ENCODE results near the gene ARHGAP35.

The ARHGAP35 gene

DNA sequence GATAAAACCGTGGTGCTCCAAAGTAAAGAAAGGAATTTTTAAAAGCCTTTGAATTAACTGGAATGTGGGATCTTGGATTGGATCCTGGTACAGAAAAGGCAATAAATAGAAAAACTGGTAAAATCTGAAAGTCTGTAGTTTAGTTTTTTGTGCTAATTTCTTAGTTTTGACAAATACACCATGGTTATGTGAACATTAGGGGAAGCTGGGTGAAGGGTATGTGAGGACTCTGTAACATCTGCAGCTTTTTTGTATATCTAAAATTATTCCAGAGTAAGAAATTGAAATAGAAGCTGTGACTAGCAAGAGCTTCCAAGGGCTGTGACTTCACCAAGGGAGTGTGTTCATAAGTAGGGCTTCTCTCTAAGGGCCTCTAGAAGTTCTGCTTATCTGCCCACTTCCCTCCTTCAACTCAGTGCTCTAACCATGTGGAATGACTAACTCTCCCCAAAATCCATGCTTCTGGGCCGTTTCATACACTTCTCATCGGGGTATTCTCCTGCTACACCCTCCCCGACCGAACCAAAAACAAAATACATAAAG lies 26.5 kb downstream of the ARHGAP35 start:
- no peak overlapping the region for H3K4me3 ChIP-seq (ENCODE audit: severe bottlenecking)
- H3K4me1 ChIP-seq (ENCODE audit: insufficient read depth, poor library complexity, severe bottlenecking) = peaks cover 32% of the 10 kb centered on the region
- H3K27me3 ChIP-seq (ENCODE audit: insufficient read depth, poor library complexity, severe bottlenecking) = no peaks in the 10 kb centered on the region
- H3K27ac ChIP-seq (ENCODE audit: poor library complexity, severe bottlenecking) = peak overlapping the region; percentile 41
- peaks cover 2% of the 10 kb centered on the region for H3K9me3 ChIP-seq (ENCODE audit: severe bottlenecking)
- DNase-seq (ENCODE audit: low spot score) (no peak), ATAC-seq (ENCODE audit: low read depth) (no peak)
- TF ChIP-seq, protein P1, sequence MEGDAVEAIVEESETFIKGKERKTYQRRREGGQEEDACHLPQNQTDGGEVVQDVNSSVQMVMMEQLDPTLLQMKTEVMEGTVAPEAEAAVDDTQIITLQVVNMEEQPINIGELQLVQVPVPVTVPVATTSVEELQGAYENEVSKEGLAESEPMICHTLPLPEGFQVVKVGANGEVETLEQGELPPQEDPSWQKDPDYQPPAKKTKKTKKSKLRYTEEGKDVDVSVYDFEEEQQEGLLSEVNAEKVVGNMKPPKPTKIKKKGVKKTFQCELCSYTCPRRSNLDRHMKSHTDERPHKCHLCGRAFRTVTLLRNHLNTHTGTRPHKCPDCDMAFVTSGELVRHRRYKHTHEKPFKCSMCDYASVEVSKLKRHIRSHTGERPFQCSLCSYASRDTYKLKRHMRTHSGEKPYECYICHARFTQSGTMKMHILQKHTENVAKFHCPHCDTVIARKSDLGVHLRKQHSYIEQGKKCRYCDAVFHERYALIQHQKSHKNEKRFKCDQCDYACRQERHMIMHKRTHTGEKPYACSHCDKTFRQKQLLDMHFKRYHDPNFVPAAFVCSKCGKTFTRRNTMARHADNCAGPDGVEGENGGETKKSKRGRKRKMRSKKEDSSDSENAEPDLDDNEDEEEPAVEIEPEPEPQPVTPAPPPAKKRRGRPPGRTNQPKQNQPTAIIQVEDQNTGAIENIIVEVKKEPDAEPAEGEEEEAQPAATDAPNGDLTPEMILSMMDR (IDR thresholded peaks at IDR 0.05; ENCODE audit: poor library complexity, severe bottlenecking) = no peak
- H3K36me3 ChIP-seq (ENCODE audit: low read depth) = no peaks in the 10 kb centered on the region

DNA sequence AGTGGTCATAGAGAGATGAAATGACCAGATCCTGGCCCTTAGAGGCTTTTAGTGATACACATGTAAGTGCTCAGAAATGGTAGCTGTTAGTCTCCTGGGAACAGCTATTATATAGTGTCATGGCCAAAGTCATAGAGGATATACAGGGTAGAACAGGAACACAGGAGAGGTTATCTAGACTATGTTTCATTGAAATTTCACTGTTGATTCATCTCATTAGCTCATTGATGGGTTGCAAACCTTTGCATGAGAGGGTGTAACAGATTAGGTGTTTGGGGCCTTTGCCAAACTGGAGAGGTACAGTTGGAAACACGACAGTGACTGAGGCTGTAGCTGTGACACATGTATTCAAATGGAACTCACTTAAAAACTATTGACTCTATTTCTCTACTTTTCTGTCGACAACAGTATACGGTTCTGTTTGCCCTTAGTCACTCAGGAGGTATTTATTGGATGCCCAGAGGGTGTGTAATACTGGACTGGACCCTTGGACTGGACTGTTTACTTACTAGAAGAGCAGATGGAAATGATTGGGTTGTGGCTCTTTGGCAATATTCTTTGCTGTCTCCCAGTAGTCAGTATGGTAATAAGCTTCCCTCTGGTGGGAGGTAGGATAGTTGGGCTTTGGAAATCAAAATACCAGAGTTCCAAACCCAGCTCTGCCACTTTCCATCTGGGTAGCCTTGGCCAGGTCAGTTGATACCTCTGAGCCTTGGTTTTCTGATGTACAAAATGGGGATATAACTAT lies 29.8 kb downstream of the ARHGAP35 start:
- no peaks in the 10 kb centered on the region for H3K36me3 ChIP-seq (ENCODE audit: low read depth)
- H3K4me1 ChIP-seq (ENCODE audit: insufficient read depth, poor library complexity, severe bottlenecking) = peaks cover 47% of the 10 kb centered on the region
- H3K27me3 ChIP-seq (ENCODE audit: insufficient read depth, poor library complexity, severe bottlenecking) = no peaks in the 10 kb centered on the region
- DNase-seq (ENCODE audit: low spot score) (no peak), ATAC-seq (ENCODE audit: low read depth) (peak; percentile 92)
- peak overlapping the region; percentile 54 for H3K27ac ChIP-seq (ENCODE audit: poor library complexity, severe bottlenecking)
- peaks cover 2% of the 10 kb centered on the region for H3K9me3 ChIP-seq (ENCODE audit: severe bottlenecking)
- TF ChIP-seq, protein P1 (IDR thresholded peaks at IDR 0.05; ENCODE audit: poor library complexity, severe bottlenecking) = peak; percentile 13
- H3K4me3 ChIP-seq (ENCODE audit: severe bottlenecking) = no peak overlapping the region

DNA sequence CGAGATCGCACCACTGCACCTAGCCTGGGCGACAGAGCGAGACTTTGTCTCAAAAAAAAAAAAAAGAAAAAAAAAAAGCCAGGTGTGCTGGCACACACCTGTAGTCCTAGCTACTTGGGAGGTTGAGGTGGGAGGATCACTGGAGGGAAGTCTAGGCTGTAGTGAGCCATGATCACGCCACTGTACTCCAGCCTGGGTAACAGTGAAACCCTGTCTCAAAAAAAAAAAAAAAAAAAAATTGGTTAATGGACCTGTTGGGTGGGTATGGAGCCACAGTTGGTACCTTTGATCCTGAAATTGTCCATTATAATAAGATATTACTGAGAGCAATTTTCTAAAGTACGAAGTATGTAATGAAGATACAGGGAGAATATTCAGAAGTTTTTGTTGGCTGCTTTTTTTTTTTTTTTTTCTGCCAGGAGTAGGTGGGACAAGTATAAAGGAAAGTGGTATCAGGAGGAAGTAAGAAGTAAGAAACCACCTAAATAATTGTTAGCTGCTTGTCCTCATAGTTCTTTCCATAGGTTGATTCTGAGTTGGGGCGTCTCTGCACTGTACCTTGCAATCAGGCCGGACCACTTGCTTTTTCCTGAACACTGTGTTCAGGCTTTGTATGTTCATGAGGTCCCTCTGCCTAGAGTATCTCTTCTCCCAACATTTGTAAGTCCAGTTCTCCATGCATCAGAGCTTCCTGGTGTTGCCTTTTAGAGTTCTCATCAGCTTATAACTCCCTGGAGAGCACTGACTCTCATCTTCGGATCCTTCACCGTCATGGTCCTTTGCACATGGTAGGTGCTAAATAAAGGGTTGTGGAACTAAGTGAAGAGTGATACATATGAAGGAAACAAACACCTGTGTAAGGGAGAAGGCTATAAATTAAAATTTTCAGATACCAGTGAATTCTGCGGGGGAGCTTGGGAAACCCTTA lies 31.7 kb downstream of the ARHGAP35 start:
- Histone ChIP-seq H3K4me1 (ENCODE audit: insufficient read depth, poor library complexity, severe bottlenecking) (peaks cover 34% of the 10 kb centered on the region), H3K9me3 (ENCODE audit: severe bottlenecking) (no peaks in the 10 kb centered on the region), H3K27me3 (ENCODE audit: insufficient read depth, poor library complexity, severe bottlenecking) (no peaks in the 10 kb centered on the region), H3K4me3 (ENCODE audit: severe bottlenecking) (no peak overlapping the region), H3K36me3 (ENCODE audit: low read depth) (no peaks in the 10 kb centered on the region), H3K27ac (ENCODE audit: poor library complexity, severe bottlenecking) (no peak overlapping the region)
- ATAC-seq (ENCODE audit: low read depth) = no peak
- DNase-seq (ENCODE audit: low spot score) = no peak
- TF ChIP-seq, protein P1 (IDR thresholded peaks at IDR 0.05; ENCODE audit: poor library complexity, severe bottlenecking) = no peak

DNA sequence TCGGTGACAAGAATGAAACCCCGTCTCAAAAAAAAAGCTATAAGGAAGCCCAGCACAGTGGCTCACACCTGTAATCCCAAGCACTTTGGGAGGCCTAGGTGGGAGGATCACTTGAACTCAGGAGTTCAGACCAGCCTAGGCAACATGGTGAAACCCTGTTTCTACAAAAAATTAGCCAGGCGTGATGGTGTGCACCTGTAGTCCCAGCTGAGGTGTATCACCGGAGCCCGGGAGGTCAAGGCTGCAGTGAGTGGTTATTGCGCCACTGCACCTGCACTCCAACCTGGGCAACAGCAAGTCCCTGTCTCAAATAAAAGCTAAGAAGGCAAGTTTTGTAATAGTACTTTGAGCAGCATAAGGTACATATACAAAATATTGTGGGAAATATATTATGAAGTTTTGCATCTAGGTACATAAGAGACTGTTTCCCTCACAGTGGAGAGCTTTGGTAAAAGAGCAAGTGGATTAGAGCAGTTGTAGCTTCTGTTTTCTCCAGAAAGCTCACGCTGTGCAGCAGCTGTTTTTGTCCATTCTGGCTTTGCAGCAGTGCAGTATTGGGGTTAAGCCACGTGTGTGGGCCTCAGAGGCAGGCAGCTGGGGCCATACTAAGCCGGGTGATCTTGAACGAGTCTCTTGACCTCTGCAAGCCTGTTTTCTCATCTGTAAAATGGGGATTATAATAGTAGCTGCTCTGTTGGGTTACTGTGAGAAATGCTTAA lies 35.4 kb downstream of the ARHGAP35 start:
- no peaks in the 10 kb centered on the region for H3K36me3 ChIP-seq (ENCODE audit: low read depth)
- H3K4me3 ChIP-seq (ENCODE audit: severe bottlenecking) = no peak overlapping the region
- no peak for DNase-seq (ENCODE audit: low spot score)
- no peak overlapping the region for H3K27ac ChIP-seq (ENCODE audit: poor library complexity, severe bottlenecking)
- H3K9me3 ChIP-seq (ENCODE audit: severe bottlenecking) = no peaks in the 10 kb centered on the region
- H3K4me1 ChIP-seq (ENCODE audit: insufficient read depth, poor library complexity, severe bottlenecking) = peaks cover 36% of the 10 kb centered on the region
- TF ChIP-seq, protein P1 (IDR thresholded peaks at IDR 0.05; ENCODE audit: poor library complexity, severe bottlenecking) = no peak
- H3K27me3 ChIP-seq (ENCODE audit: insufficient read depth, poor library complexity, severe bottlenecking) = no peaks in the 10 kb centered on the region
- no peak for ATAC-seq (ENCODE audit: low read depth)
